ENCODE data around the gene PALS2.

Gene PALS2

DNA sequence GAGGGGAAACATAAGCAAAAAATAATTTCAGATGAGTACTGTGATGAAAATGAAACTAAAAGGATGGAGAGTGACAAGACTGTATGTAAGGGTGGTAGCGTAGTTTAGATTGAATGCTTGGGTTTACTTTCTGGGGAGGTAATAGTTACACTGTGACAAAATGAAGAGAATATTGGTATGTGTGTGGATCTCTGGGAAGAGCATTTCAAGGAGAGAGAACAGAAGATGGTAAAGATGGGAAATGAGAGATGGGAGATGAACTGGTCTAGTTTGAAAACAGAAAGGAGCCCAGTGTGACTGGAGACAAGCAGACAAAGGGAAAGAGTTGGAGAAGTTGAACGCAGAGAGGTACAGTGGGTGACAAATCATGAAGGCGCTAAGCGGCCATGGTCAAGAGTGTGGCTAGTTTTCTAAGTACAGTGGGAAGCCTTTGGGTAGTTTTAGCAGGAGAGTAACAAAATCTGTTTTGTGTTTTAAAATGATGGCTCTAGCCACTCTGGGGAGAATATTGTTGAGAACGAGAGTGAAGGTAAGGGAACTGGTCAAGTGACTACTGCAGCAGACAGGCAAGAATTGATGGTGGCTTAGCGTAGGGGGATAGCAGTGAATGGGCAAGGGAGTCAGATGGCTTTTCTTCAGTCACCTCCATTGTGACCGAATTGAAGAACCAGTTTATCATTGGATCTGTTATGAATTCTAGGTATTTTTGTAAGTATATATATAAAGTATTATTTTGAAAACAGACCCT lies 22.6 kb downstream of the PALS2 start:
- no peak overlapping the region for H3K9ac ChIP-seq (ENCODE audit: low read length)
- no peaks in the 10 kb centered on the region for H3K36me3 ChIP-seq (ENCODE audit: control insufficient read depth, low read depth, low read length)
- peaks cover 9% of the 10 kb centered on the region for H3K4me1 ChIP-seq (ENCODE audit: control insufficient read depth, low read depth, low read length)
- no peaks in the 10 kb centered on the region for H3K9me3 ChIP-seq (ENCODE audit: control insufficient read depth, low read depth, low read length)
- no peak overlapping the region for H3K4me3 ChIP-seq (ENCODE audit: low read length)
- H3K27me3 ChIP-seq (ENCODE audit: control insufficient read depth, insufficient read depth, low read length) = no peaks in the 10 kb centered on the region
- no peak overlapping the region for H3K27ac ChIP-seq (ENCODE audit: low read length)

DNA sequence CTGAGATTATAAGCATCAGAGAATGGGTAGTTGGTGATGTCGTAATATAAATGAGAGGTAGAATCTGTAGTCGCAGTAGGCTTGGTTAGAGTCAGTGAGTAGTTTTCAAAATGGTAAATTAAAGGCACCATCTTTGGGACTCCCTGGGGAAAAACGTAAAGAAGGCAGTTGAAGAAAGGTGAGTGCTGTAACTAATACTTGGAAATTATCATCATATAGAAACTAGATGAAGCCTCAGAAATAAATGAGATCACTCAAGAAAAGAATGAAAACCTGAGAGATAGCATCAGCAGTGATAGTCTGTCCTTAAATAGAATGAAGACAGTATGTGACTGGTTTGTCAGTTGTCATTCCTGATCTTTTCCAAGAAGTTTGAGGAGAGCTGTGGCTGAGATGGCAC lies 23.8 kb downstream of the PALS2 start:
- H3K27ac ChIP-seq (ENCODE audit: low read length) = no peak overlapping the region

GRCh38 chr7:24601600-24601999 lies 28.3 kb downstream of the PALS2 start:
- Histone ChIP-seq H3K4me1 (ENCODE audit: control insufficient read depth, low read depth, low read length) (peaks cover 11% of the 10 kb centered on the region), H3K9ac (ENCODE audit: low read length) (no peak overlapping the region), H3K36me3 (ENCODE audit: control insufficient read depth, low read depth, low read length) (no peaks in the 10 kb centered on the region), H3K27me3 (ENCODE audit: control insufficient read depth, insufficient read depth, low read length) (no peaks in the 10 kb centered on the region), H3K4me3 (ENCODE audit: low read length) (no peak overlapping the region), H3K27ac (ENCODE audit: low read length) (no peak overlapping the region), H3K9me3 (ENCODE audit: control insufficient read depth, low read depth, low read length) (no peaks in the 10 kb centered on the region)

More for the DNA sequence above, 23.8 kb downstream of the PALS2 start:
- no peaks in the 10 kb centered on the region for H3K9me3 ChIP-seq (ENCODE audit: control insufficient read depth, low read depth, low read length)
- peaks cover 6% of the 10 kb centered on the region for H3K4me1 ChIP-seq (ENCODE audit: control insufficient read depth, low read depth, low read length)
- H3K36me3 ChIP-seq (ENCODE audit: control insufficient read depth, low read depth, low read length) = no peaks in the 10 kb centered on the region
- H3K9ac ChIP-seq (ENCODE audit: low read length) = no peak overlapping the region
- no peaks in the 10 kb centered on the region for H3K27me3 ChIP-seq (ENCODE audit: control insufficient read depth, insufficient read depth, low read length)
- no peak overlapping the region for H3K4me3 ChIP-seq (ENCODE audit: low read length)

DNA sequence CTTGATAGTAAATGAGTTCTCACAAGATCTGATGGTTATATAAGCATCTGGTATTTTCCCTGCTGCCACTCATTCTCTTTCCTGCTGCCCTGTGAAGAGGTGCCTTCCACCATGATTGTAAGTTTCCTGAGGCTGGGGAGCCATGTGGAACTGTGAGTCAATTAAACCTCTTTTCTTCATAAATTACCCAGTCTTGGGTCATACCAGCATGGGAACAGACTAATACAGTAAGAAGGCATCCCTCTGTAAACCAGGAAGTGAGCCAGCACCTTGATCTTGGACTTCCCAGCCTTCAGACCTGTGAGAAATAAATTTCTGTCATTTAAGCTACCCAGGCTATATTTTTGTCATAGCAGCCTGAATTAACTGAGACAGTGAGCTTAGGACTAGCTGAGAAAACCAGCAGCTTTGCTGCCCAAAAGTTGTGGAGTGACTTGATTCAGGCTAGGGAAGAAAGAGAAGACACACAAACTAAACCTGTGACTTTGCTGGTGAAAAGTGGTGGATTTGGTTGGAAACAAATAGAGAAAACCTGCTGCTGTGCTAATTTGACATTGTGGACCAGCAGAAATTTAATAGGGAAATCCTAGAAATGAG lies 29.7 kb downstream of the PALS2 start:
- no peaks in the 10 kb centered on the region for H3K36me3 ChIP-seq (ENCODE audit: control insufficient read depth, low read depth, low read length)
- no peak overlapping the region for H3K4me3 ChIP-seq (ENCODE audit: low read length)
- no peak overlapping the region for H3K27ac ChIP-seq (ENCODE audit: low read length)
- no peaks in the 10 kb centered on the region for H3K27me3 ChIP-seq (ENCODE audit: control insufficient read depth, insufficient read depth, low read length)
- peaks cover 11% of the 10 kb centered on the region for H3K4me1 ChIP-seq (ENCODE audit: control insufficient read depth, low read depth, low read length)
- no peak overlapping the region for H3K9ac ChIP-seq (ENCODE audit: low read length)
- H3K9me3 ChIP-seq (ENCODE audit: control insufficient read depth, low read depth, low read length) = no peaks in the 10 kb centered on the region

- Histone ChIP-seq H3K9me3 (ENCODE audit: control insufficient read depth, low read depth, low read length) (no peaks in the 10 kb centered on the region), H3K36me3 (ENCODE audit: control insufficient read depth, low read depth, low read length) (no peaks in the 10 kb centered on the region), H3K4me1 (ENCODE audit: control insufficient read depth, low read depth, low read length) (peaks cover 21% of the 10 kb centered on the region)
Measured at GRCh38 chr7:24604630-24605029, 31.4 kb downstream of the PALS2 start.

DNA sequence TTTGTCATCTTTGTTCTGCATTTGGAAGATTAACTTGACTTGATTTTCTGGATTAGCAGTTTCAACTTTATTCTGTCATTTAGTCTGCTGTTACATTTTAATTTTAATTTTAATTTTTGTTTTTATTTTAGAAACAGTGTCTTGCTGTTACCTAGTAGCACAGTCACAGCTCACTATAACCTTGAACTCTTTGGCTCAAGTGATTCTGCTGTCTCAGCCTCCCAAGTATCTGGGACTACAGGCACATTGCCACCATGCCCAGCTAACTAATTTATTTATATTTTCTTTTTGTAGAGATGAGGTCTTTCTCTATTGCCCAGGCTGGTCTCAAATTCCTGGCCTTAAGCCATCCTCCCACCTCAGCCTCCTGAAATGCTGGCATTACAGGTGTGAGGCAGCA lies 35.3 kb downstream of the PALS2 start:
- Histone ChIP-seq H3K4me1 (ENCODE audit: control insufficient read depth, low read depth, low read length) (peaks cover 42% of the 10 kb centered on the region), H3K9me3 (ENCODE audit: control insufficient read depth, low read depth, low read length) (no peaks in the 10 kb centered on the region), H3K4me3 (ENCODE audit: low read length) (no peak overlapping the region), H3K36me3 (ENCODE audit: control insufficient read depth, low read depth, low read length) (no peaks in the 10 kb centered on the region), H3K27me3 (ENCODE audit: control insufficient read depth, insufficient read depth, low read length) (no peaks in the 10 kb centered on the region), H3K27ac (ENCODE audit: low read length) (no peak overlapping the region), H3K9ac (ENCODE audit: low read length) (no peak overlapping the region)

More at GRCh38 chr7:24604630-24605029, 31.4 kb downstream of the PALS2 start:
- Histone ChIP-seq H3K27me3 (ENCODE audit: control insufficient read depth, insufficient read depth, low read length) (no peaks in the 10 kb centered on the region), H3K27ac (ENCODE audit: low read length) (no peak overlapping the region), H3K4me3 (ENCODE audit: low read length) (no peak overlapping the region), H3K9ac (ENCODE audit: low read length) (no peak overlapping the region)

- Histone ChIP-seq H3K27me3 (ENCODE audit: control insufficient read depth, insufficient read depth, low read length) (no peaks in the 10 kb centered on the region), H3K27ac (ENCODE audit: low read length) (no peak overlapping the region), H3K4me3 (ENCODE audit: low read length) (no peak overlapping the region), H3K4me1 (ENCODE audit: control insufficient read depth, low read depth, low read length) (peaks cover 42% of the 10 kb centered on the region), H3K36me3 (ENCODE audit: control insufficient read depth, low read depth, low read length) (no peaks in the 10 kb centered on the region), H3K9me3 (ENCODE audit: control insufficient read depth, low read depth, low read length) (no peaks in the 10 kb centered on the region), H3K9ac (ENCODE audit: low read length) (no peak overlapping the region)
Measured at GRCh38 chr7:24609059-24609458, 35.8 kb downstream of the PALS2 start.

DNA sequence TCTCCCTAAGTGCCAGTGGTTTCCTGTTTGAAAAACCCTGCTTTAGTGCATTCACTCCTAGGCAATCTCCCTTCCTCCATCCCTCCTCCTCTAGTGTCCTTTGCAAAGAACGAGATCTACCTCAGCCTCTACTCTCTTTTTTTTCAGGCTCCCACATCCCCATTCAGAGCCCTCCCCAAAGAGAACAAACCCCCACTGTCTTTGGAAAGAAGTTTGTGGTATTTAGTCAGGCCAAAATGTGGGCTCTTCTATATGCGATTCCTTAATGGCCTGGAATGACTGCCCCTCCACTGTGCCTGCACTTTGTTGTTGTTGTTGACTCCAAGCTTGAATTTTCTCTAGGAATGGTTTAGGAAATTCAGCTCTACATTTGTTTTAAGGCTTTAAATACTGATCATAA lies 36.3 kb downstream of the PALS2 start:
- Histone ChIP-seq H3K4me1 (ENCODE audit: control insufficient read depth, low read depth, low read length) (peaks cover 37% of the 10 kb centered on the region), H3K9ac (ENCODE audit: low read length) (no peak overlapping the region), H3K9me3 (ENCODE audit: control insufficient read depth, low read depth, low read length) (no peaks in the 10 kb centered on the region), H3K36me3 (ENCODE audit: control insufficient read depth, low read depth, low read length) (no peaks in the 10 kb centered on the region), H3K4me3 (ENCODE audit: low read length) (peak overlapping the region; percentile 3), H3K27ac (ENCODE audit: low read length) (peak overlapping the region; percentile 27), H3K27me3 (ENCODE audit: control insufficient read depth, insufficient read depth, low read length) (no peaks in the 10 kb centered on the region)

DNA sequence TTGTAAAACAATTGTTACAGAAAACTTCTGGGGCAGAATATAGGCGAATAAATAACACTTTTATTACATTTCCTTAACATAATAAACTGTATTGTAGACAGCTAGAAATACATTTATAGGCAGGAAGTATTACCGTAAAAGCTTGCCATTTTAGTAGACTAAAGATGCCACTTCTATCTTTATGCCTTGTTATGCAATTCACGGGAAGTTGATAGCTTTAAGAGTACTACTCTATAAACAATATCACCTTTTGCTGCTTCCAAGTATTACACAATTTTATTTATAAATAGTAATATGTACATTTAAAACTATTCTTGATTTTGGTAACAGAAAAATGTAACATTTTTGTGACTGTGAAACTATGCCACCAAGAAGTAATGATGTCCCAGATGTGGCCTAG lies 37.9 kb downstream of the PALS2 start:
- no peak overlapping the region for H3K27ac ChIP-seq (ENCODE audit: low read length)
- no peaks in the 10 kb centered on the region for H3K27me3 ChIP-seq (ENCODE audit: control insufficient read depth, insufficient read depth, low read length)
- peaks cover 34% of the 10 kb centered on the region for H3K4me1 ChIP-seq (ENCODE audit: control insufficient read depth, low read depth, low read length)
- H3K4me3 ChIP-seq (ENCODE audit: low read length) = no peak overlapping the region
- H3K36me3 ChIP-seq (ENCODE audit: control insufficient read depth, low read depth, low read length) = no peaks in the 10 kb centered on the region
- H3K9me3 ChIP-seq (ENCODE audit: control insufficient read depth, low read depth, low read length) = no peaks in the 10 kb centered on the region
- H3K9ac ChIP-seq (ENCODE audit: low read length) = no peak overlapping the region

DNA sequence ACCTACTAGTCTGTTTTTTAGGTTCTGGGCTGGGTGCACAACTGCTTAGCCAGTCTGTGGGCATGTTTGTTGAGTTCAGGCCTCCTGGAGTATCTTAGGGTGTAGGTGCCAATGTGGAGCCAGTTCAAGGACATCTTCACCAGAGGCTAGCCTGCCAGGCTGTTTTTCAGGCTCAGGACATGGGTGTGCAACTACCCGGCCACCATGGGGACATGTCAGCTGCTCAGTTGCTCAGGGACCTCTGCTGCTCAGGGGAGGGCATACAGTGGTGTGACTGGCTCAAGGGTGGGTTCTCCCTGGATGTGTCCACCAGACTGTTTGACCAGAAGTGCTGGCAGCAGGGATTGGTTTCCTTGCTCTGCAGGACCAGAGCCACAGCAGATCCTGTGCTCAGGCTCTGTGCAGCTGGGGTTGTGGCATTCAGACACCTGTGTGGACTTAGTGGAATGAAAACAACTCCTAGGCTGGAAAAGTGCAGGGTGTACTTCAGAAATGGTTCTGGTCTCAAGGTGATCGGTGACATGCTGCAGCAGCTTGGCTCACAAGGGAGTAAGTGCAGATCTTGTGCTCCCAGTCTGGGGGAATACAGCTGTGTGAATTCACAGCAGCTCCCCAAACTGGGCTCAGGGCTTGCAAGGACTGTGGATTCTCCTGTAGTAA lies 44.8 kb downstream of the PALS2 start:
- no peaks in the 10 kb centered on the region for H3K36me3 ChIP-seq (ENCODE audit: control insufficient read depth, low read depth, low read length)
- no peaks in the 10 kb centered on the region for H3K9me3 ChIP-seq (ENCODE audit: control insufficient read depth, low read depth, low read length)
- peaks cover 26% of the 10 kb centered on the region for H3K4me1 ChIP-seq (ENCODE audit: control insufficient read depth, low read depth, low read length)
- H3K4me3 ChIP-seq (ENCODE audit: low read length) = no peak overlapping the region
- no peak overlapping the region for H3K27ac ChIP-seq (ENCODE audit: low read length)
- no peak overlapping the region for H3K9ac ChIP-seq (ENCODE audit: low read length)
- no peaks in the 10 kb centered on the region for H3K27me3 ChIP-seq (ENCODE audit: control insufficient read depth, insufficient read depth, low read length)

- Histone ChIP-seq H3K27me3 (ENCODE audit: control insufficient read depth, insufficient read depth, low read length) (no peaks in the 10 kb centered on the region), H3K27ac (ENCODE audit: low read length) (no peak overlapping the region), H3K9ac (ENCODE audit: low read length) (no peak overlapping the region), H3K4me1 (ENCODE audit: control insufficient read depth, low read depth, low read length) (peaks cover 27% of the 10 kb centered on the region), H3K9me3 (ENCODE audit: control insufficient read depth, low read depth, low read length) (no peaks in the 10 kb centered on the region), H3K36me3 (ENCODE audit: control insufficient read depth, low read depth, low read length) (no peaks in the 10 kb centered on the region), H3K4me3 (ENCODE audit: low read length) (no peak overlapping the region)
Measured at GRCh38 chr7:24619978-24620377, 46.7 kb downstream of the PALS2 start.

Data from iPS-18a (cell line).